GM21526 (cell line): ENCODE data around the gene PRSS16.

Experiments used
- ATAC-seq: cut with Tn5 transposase; IDR thresholded peaks from one replicate; pipeline ENCODE4 v1.9.1; 2021; ENCODE audit warnings: moderate library complexity; ENCODE audit not compliant: unreplicated experiment, low FRiP score

Gene PRSS16

GRCh38 chr6:27281105-27281539 lies 33.6 kb downstream of the PRSS16 start:
- ATAC-seq, result no peak

GRCh38 chr6:27281569-27281968 lies 34.1 kb downstream of the PRSS16 start:
- no peak for ATAC-seq

- ATAC-seq, result no peak
Observed at GRCh38 chr6:27283279-27283678, 35.8 kb downstream of the PRSS16 start.

GRCh38 chr6:27286141-27286540 lies 38.6 kb downstream of the PRSS16 start:
- no peak for ATAC-seq

- ATAC-seq, result no peak
Observed at GRCh38 chr6:27287751-27288135, 40.2 kb downstream of the PRSS16 start.

GRCh38 chr6:27288136-27289044 lies 40.9 kb downstream of the PRSS16 start:
- no peak for ATAC-seq

GRCh38 chr6:27290065-27290849 lies 42.8 kb downstream of the PRSS16 start:
- ATAC-seq, result no peak

- ATAC-seq, result no peak
Observed at GRCh38 chr6:27290850-27291208, 43.3 kb downstream of the PRSS16 start.

- ATAC-seq, result no peak
Observed at GRCh38 chr6:27293436-27294098, 46.1 kb downstream of the PRSS16 start.

- ATAC-seq, result no peak
Observed at GRCh38 chr6:27294409-27294808, 46.9 kb downstream of the PRSS16 start.

- ATAC-seq, result no peak
Observed at GRCh38 chr6:27295301-27296079, 48.0 kb downstream of the PRSS16 start.

GRCh38 chr6:27296106-27296783 lies 48.7 kb downstream of the PRSS16 start:
- no peak for ATAC-seq

- no peak for ATAC-seq
Observed at GRCh38 chr6:27297484-27297856, 50.0 kb downstream of the PRSS16 start.

- no peak for ATAC-seq
Observed at GRCh38 chr6:27297857-27298730, 50.6 kb downstream of the PRSS16 start.

GRCh38 chr6:27303613-27304272 lies 56.2 kb downstream of the PRSS16 start:
- ATAC-seq, result no peak
